Peyer's patch (tissue), 4 donors: ENCODE results near the gene IQCB1.

Source experiments
- POLR2A ChIP-seq, 2 donors: fragments of 450-650 bp; IDR thresholded peaks; one replicate each; pipeline ENCODE4 v1.5.1; 2017; ENCODE audit warnings: antibody characterized with exemption in 2 of 2, mild to moderate bottlenecking in 2 of 2, moderate library complexity in 2 of 2
- TF ChIP-seq, protein P1 (sequence below), 6 experiments: fragments of 450-650 bp in 4 of 6; fragments of 200-600 bp in 2 of 6; sonication (generic) in 1 of 6; IDR thresholded peaks; one replicate each; pipeline ENCODE4 v1.5.1; 2017 to 2019; ENCODE audit warnings: antibody characterized with exemption in 6 of 6, mild to moderate bottlenecking in 3 of 6, moderate library complexity in 1 of 6

DNA sequence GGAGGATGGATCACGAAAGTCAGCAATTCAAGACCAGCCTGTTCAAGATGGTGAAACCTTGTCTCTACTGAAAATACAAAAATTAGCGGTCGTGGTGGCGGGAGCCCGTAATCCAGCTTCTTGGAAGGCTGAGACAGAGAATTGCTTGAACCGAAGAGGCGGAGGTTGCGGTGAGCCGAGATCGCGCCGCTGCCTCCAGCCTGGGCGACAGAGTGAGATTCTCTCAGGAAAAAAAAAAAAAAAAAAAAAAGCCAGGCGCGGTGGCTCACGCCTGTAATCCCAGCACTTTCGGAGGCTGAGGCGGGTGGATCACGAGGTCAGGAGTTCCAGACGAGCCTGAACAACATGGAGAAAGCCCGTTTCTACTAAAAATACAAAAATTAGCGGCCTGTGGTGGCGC, 5.1 kb upstream of the IQCB1 start:
- TF ChIP-seq POLR2A (IDR thresholded peaks at IDR 0.05): no peak
- TF ChIP-seq, protein P1, sequence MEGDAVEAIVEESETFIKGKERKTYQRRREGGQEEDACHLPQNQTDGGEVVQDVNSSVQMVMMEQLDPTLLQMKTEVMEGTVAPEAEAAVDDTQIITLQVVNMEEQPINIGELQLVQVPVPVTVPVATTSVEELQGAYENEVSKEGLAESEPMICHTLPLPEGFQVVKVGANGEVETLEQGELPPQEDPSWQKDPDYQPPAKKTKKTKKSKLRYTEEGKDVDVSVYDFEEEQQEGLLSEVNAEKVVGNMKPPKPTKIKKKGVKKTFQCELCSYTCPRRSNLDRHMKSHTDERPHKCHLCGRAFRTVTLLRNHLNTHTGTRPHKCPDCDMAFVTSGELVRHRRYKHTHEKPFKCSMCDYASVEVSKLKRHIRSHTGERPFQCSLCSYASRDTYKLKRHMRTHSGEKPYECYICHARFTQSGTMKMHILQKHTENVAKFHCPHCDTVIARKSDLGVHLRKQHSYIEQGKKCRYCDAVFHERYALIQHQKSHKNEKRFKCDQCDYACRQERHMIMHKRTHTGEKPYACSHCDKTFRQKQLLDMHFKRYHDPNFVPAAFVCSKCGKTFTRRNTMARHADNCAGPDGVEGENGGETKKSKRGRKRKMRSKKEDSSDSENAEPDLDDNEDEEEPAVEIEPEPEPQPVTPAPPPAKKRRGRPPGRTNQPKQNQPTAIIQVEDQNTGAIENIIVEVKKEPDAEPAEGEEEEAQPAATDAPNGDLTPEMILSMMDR (IDR thresholded peaks at IDR 0.05): no peak
